Keratinocyte (primary cell): ENCODE measurements around the gene OR10H5.
"Not testable (repeated sequence)": the region's sequence is repeated elsewhere in the genome, so short reads cannot be mapped to it uniquely, and the experiment has no call there.

Experiments
- EZH2 ChIP-seq: IDR thresholded peaks from one replicate; pipeline ENCODE4 v1.6.1; 2012; ENCODE audit warnings: inconsistent platforms, mild to moderate bottlenecking, low read length, moderate library complexity
- TF ChIP-seq, protein P1 (sequence below), 3 experiments: IDR thresholded peaks in 1 of 3; conservative IDR thresholded peaks in 1 of 3; optimal IDR thresholded peaks in 1 of 3; 2 replicates in 2 of 3; 3 replicates in 1 of 3; pipeline versions ENCODE3 to v1.5.1; 2011; ENCODE audit warnings: low read length in 3 of 3, mild to moderate bottlenecking in 3 of 3, moderate library complexity in 2 of 3, control low read depth in 1 of 3, inconsistent platforms in 1 of 3; ENCODE audit not compliant: insufficient read depth in 2 of 3; ENCODE audit errors: extremely low read depth in 1 of 3

DNA sequence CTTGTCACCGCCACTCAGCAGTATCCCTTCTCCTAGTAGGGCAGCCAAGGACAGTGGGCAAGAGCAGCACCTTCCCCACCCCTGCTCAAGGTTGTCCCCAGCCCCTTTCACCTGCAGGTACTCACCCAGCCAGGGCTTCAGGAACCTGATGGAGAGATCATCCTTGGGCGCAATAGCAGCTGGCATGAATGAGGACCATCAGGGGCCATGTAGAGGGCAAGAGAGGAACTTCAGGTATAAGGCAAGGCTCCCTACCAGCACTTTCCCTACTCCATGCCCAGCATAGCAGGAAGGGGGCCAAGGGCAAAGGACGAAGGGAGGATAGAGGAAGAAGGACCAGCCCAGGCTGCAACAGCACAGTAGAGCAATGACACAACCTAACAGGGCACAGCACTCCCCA lies 13.3 kb upstream of the OR10H5 start:
- TF ChIP-seq, protein P1, sequence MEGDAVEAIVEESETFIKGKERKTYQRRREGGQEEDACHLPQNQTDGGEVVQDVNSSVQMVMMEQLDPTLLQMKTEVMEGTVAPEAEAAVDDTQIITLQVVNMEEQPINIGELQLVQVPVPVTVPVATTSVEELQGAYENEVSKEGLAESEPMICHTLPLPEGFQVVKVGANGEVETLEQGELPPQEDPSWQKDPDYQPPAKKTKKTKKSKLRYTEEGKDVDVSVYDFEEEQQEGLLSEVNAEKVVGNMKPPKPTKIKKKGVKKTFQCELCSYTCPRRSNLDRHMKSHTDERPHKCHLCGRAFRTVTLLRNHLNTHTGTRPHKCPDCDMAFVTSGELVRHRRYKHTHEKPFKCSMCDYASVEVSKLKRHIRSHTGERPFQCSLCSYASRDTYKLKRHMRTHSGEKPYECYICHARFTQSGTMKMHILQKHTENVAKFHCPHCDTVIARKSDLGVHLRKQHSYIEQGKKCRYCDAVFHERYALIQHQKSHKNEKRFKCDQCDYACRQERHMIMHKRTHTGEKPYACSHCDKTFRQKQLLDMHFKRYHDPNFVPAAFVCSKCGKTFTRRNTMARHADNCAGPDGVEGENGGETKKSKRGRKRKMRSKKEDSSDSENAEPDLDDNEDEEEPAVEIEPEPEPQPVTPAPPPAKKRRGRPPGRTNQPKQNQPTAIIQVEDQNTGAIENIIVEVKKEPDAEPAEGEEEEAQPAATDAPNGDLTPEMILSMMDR (optimal IDR thresholded peaks at IDR 0.05 in 1 of 3, IDR thresholded peaks at IDR 0.05 in 1 of 3, conservative IDR thresholded peaks at IDR 0.05 in 1 of 3; ENCODE audit: extremely low read depth in 1 of 3, insufficient read depth in 2 of 3, low read length in 3 of 3), result not testable (repeated sequence)
- TF ChIP-seq EZH2, result not testable (repeated sequence)
